IMR-90 (cell line): ENCODE measurements around the gene TNP1. TPM values are rescaled to one million over a fixed set of nuclear protein-coding genes. Genes with fewer than 3 reads are reported as not detected.

Source experiments
- ATAC-seq: fragments of 200-7000 bp; cut with Tn5 transposase; 2 replicates; pipeline ENCODE4 v1.9.1; 2020; ENCODE audit warnings: low read depth, mild to moderate bottlenecking, moderate library complexity
- BruUV-seq: library from RNA; stranded (reverse); fragments of 400-500 nt; replicated peaks from 2 replicates; lab custom pipeline; 2021; lab: Mats Ljungman, UMichigan
- CTCF ChIA-PET: fragments of 300-600 bp; formaldehyde crosslinking; extraction: SDS; loops from one replicate; lab custom pipeline; 2021; ENCODE audit warnings: antibody characterized with exemption; lab: Yijun Ruan, JAX
- POLR2A ChIA-PET: fragments of 300-600 bp; sonication (Branson Sonifier 250); formaldehyde crosslinking; loops from one replicate; lab custom pipeline; 2022; ENCODE audit warnings: antibody characterized with exemption; ENCODE audit not compliant: unreplicated experiment; lab: Charles Lee
- DNase-seq: peaks from one replicate; pipeline ENCODE4 v3.0.0; 2013
- H2AFZ ChIP-seq: replicated peaks from 2 replicates; pipeline ENCODE3; 2013; ENCODE audit warnings: low read length, mild to moderate bottlenecking; ENCODE audit not compliant: poor library complexity
- H2AK5ac ChIP-seq: 2 replicates; pipeline ENCODE4 v1.6.1; 2013; ENCODE audit warnings: low read depth, low read length, inconsistent platforms
- H2AK9ac ChIP-seq: replicated peaks from 2 replicates; pipeline ENCODE3; 2013; ENCODE audit warnings: mild to moderate bottlenecking, low read depth, low read length, moderate library complexity; ENCODE audit not compliant: poor library complexity
- H2BK120ac ChIP-seq: 2 replicates; pipeline ENCODE4 v1.6.1; 2013; ENCODE audit warnings: low read depth, low read length, inconsistent platforms
- H2BK15ac ChIP-seq: 3 replicates; pipeline ENCODE4 v1.6.1; 2013; ENCODE audit warnings: low read depth, low read length, inconsistent platforms
- H2BK20ac ChIP-seq: 2 replicates; pipeline ENCODE4 v1.6.1; 2013; ENCODE audit warnings: low read depth, mild to moderate bottlenecking, inconsistent platforms, low read length, moderate library complexity
- H2BK5ac ChIP-seq: 2 replicates; pipeline ENCODE4 v1.6.1; 2013; ENCODE audit warnings: mild to moderate bottlenecking, low read depth, low read length, inconsistent platforms; ENCODE audit not compliant: poor library complexity, severe bottlenecking
- H3K14ac ChIP-seq: replicated peaks from 2 replicates; pipeline ENCODE4 v1.6.1; 2013; ENCODE audit warnings: low read depth, low read length, inconsistent platforms
- H3K18ac ChIP-seq: 2 replicates; pipeline ENCODE4 v1.6.1; 2013; ENCODE audit warnings: low read depth, low read length, control low read depth
- H3K23ac ChIP-seq: 2 replicates; pipeline ENCODE4 v1.6.1; 2013; ENCODE audit warnings: low read depth, low read length, inconsistent platforms
- H3K27ac ChIP-seq: 2 replicates; pipeline ENCODE4 v1.5.1; 2013; ENCODE audit warnings: mild to moderate bottlenecking, control low read depth, low read length; ENCODE audit not compliant: insufficient read depth
- H3K27me3 ChIP-seq: 2 replicates; pipeline ENCODE4 v1.6.1; 2013; ENCODE audit warnings: low read length; ENCODE audit not compliant: control insufficient read depth, insufficient read depth
- H3K36me3 ChIP-seq: 2 replicates; pipeline ENCODE4 v1.6.1; 2013; ENCODE audit warnings: low read length, mixed read lengths; ENCODE audit not compliant: control insufficient read depth, insufficient read depth
- H3K4ac ChIP-seq: 2 replicates; pipeline ENCODE4 v1.6.1; 2013; ENCODE audit warnings: low read depth, low read length, inconsistent platforms
- H3K4me1 ChIP-seq: 2 replicates; pipeline ENCODE4 v1.6.1; 2013; ENCODE audit warnings: low read length, mixed read lengths; ENCODE audit not compliant: control insufficient read depth, insufficient read depth
- H3K4me2 ChIP-seq: 2 replicates; pipeline ENCODE4 v1.6.1; 2013; ENCODE audit warnings: low read depth, mild to moderate bottlenecking, control low read depth, low read length, moderate library complexity
- H3K4me3 ChIP-seq: 2 replicates; pipeline ENCODE4 v1.5.1; 2013; ENCODE audit warnings: low read depth, mild to moderate bottlenecking, control low read depth, low read length, moderate library complexity; ENCODE audit not compliant: insufficient read depth
- H3K56ac ChIP-seq: 2 replicates; pipeline ENCODE4 v1.6.1; 2013; ENCODE audit warnings: low read length, inconsistent platforms; ENCODE audit not compliant: insufficient read depth; ENCODE audit errors: extremely low read depth
- H3K79me1 ChIP-seq, 2 experiments: 2 replicates each; pipeline ENCODE4 v1.6.1; 2013; ENCODE audit warnings: low read length in 2 of 2, inconsistent platforms in 1 of 2, low read depth in 1 of 2
- H3K9ac ChIP-seq: 2 replicates; pipeline ENCODE4 v1.6.1; 2013; ENCODE audit warnings: low read depth, low read length, control low read depth
- H3K9me1 ChIP-seq: 2 replicates; pipeline ENCODE4 v1.6.1; 2013; ENCODE audit warnings: low read length, inconsistent platforms; ENCODE audit not compliant: insufficient read depth
- H3K9me3 ChIP-seq: 2 replicates; pipeline ENCODE4 v1.6.1; 2013; ENCODE audit warnings: low read length; ENCODE audit not compliant: control insufficient read depth, insufficient read depth
- H4K20me1 ChIP-seq: 2 replicates; pipeline ENCODE4 v1.6.1; 2013; ENCODE audit warnings: low read length, inconsistent platforms; ENCODE audit not compliant: insufficient read depth
- H4K5ac ChIP-seq: 2 replicates; pipeline ENCODE4 v1.6.1; 2013; ENCODE audit warnings: mild to moderate bottlenecking, low read depth, low read length, control low read depth
- H4K8ac ChIP-seq, 2 experiments: 2 replicates each; pipeline ENCODE4 v1.6.1; 2013; ENCODE audit warnings: low read depth in 2 of 2, low read length in 2 of 2, control low read depth in 1 of 2, inconsistent platforms in 1 of 2
- H4K91ac ChIP-seq: 2 replicates; pipeline ENCODE4 v1.6.1; 2013; ENCODE audit warnings: low read depth, low read length, inconsistent platforms; ENCODE audit not compliant: insufficient read depth
- CEBPB ChIP-seq: IDR thresholded peaks from 2 replicates; pipeline ENCODE4 v1.6.1; 2012; ENCODE audit warnings: low read depth, low read length, improper control_type of control experiment
- ELK1 ChIP-seq: fragments of 150-350 bp; IDR thresholded peaks from 2 replicates; pipeline ENCODE4 v1.6.1; 2016; ENCODE audit warnings: low read depth, mild to moderate bottlenecking, low read length, moderate library complexity, borderline replicate concordance
- FOS ChIP-seq: fragments of 150-350 bp; IDR thresholded peaks from 2 replicates; pipeline ENCODE4 v1.6.1; 2016; ENCODE audit warnings: low read depth, low read length
- MAFK ChIP-seq: IDR thresholded peaks from 2 replicates; pipeline ENCODE4 v1.6.1; 2012; ENCODE audit warnings: low read depth, low read length, improper control_type of control experiment
- RFX5 ChIP-seq: IDR thresholded peaks from 2 replicates; pipeline ENCODE4 v1.8.0; 2012; ENCODE audit warnings: low read depth, mild to moderate bottlenecking, low read length, moderate library complexity
- WGBS, 2 experiments: methylation state at CpG; one replicate each; pipeline versions ENCODE4 v1.1.5 to v1.1.7; 2013; ENCODE audit warnings: missing lambda C conversion rate in 2 of 2; ENCODE audit not compliant: insufficient read length in 1 of 2; ENCODE audit errors: extremely low coverage in 2 of 2; 5-methylcytosine and 5-hydroxymethylcytosine counted together
- dilution Hi-C: fragments of 300-500 bp; cut with HindIII; formaldehyde crosslinking; loops from one replicate; pipeline ENCODE4 v1.14.3; 2018; ENCODE audit warnings: low sequenced_read_pairs; ENCODE audit not compliant: unreplicated experiment
- in situ Hi-C: fragments of 300-500 bp; cut with MboI; formaldehyde crosslinking; loops from 3 replicates; pipeline ENCODE4 v1.14.3; 2019; ENCODE audit warnings: low sequenced_read_pairs, inconsistent platforms, mixed read lengths
- intact Hi-C: fragments of 100-400 bp; cut with micrococcal nuclease; formaldehyde crosslinking; loops from 2 replicates; pipeline ENCODE4 v1.10.0; 2022
- polyA plus RNA-seq, 3 experiments: library from polyadenylated mRNA; depleted of rRNA; stranded (reverse); fragments of >200 nt; gene quantifications; 2 replicates each; pipeline ENCODE4 v1.2.3, GENCODE V29; 2012; ENCODE audit warnings: low replicate concordance in 1 of 3
- total RNA-seq: library from RNA; depleted of rRNA; stranded (reverse); fragments of >200 nt; gene quantifications from 2 replicates; pipeline ENCODE4 v1.2.3, GENCODE V29; 2012

The TNP1 gene
- total and polyA plus RNA-seq, 2 of the 4 experiments (the other 2 are of a cell fraction): not detected

- dilution Hi-C loops: no loop called here
- Histone ChIP-seq H2AK9ac (no peak overlapping the region), H3K14ac (no peak overlapping the region), H3K18ac (no peak overlapping the region), H2BK5ac (no peak overlapping the region), H4K8ac (no peak overlapping the region), H3K79me1 (no peaks in the 10 kb centered on the region), H3K4ac (no peak overlapping the region), H2BK120ac (no peak overlapping the region), H2AK5ac (no peak overlapping the region), H3K27ac (no peak overlapping the region), H3K9me1 (no peaks in the 10 kb centered on the region), H2BK20ac (no peak overlapping the region), H4K91ac (no peak overlapping the region), H3K27me3 (no peaks in the 10 kb centered on the region), H3K56ac (no peak overlapping the region), H3K9me3 (peaks cover 2% of the 10 kb centered on the region), H3K36me3 (no peaks in the 10 kb centered on the region), H3K4me1 (peaks cover 2% of the 10 kb centered on the region; the same call in 1 of the 2 replicates), H3K9ac (no peak overlapping the region), H4K20me1 (no peaks in the 10 kb centered on the region), H3K4me3 (no peak overlapping the region), H3K23ac (no peak overlapping the region), H3K4me2 (no peak overlapping the region), H2AFZ (no peak overlapping the region), H2BK15ac (no peak overlapping the region), H4K5ac (no peak overlapping the region)
- TF ChIP-seq MAFK: no peak
- no peak for TF ChIP-seq RFX5
- TF ChIP-seq ELK1: no peak
- no peak for TF ChIP-seq FOS
- peak; percentile 24; the same call in 1 of the 2 replicates for TF ChIP-seq CEBPB
- no peak for DNase-seq
- POLR2A ChIA-PET: no interaction called here
- in situ Hi-C loops: no loop called here
- BruUV-seq: no TSS peak
- no peak for ATAC-seq
- intact Hi-C loops: no loop called here
- CTCF ChIA-PET: interaction anchor here (0.7 kb wide), 1 partner anchor 68 kb away, joined by 3 read pairs; no protein-coding TSS in a partner anchor
- WGBS, 2 experiments: no CpG with 5 or more reads among the region's 4 CpGs
Measured at GRCh38 chr2:216905649-216906329, 45.9 kb upstream of the TNP1 start.
